GM19043 (cell line): Measurements from ENCODE around the gene VAV1.

Source experiments
- ATAC-seq: cut with Tn5 transposase; IDR thresholded peaks from one replicate; pipeline ENCODE4 v1.9.1; 2021; ENCODE audit warnings: low read depth; ENCODE audit not compliant: unreplicated experiment

The VAV1 gene

DNA sequence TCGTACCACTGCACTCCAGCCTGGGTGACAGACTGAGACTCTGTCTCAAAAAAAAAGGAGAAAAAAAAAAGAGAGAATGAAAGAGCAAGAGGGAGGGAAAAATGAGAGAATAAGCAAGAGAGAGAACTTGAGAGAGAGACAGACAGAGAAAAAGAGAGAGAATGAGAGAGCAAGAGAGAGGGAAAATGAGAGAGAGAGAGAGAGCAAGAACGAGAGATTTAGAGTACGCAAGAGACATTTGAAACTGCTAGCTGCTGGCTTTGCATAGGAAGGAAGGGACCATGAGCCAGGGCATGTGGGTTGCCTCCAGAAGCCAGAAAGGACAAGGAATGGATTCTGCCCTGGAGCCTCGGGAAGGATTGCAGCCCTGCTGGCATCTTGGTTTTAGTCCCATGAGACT, 105.3 kb downstream of the VAV1 start:
- no peak for ATAC-seq

GRCh38 chr19:6886277-6886897, 113.9 kb downstream of the VAV1 start:
- no peak for ATAC-seq

DNA sequence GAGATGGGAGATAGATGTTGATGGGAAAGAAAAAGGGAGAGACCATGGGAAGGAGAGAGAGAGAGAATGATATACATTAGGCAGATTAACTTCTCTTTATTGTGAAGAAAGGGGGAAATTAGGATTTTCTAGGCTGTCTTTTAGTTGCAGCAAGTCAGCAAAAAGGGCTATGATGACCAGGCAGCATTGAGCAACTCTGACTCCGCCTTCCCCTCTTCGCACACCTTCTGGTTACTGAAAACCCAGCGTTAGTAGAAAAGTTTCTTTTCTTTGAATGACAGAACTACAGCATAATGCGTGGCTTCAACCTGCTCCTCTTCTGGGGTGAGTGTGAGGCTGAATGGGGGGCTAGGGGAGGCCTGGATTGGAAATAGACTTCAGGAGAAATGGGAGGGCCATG, 114.8 kb downstream of the VAV1 start, which contains the start of gene ADGRE1:
Gene ADGRE1, plus strand, starts transcription at position 264 of the 400 bp plus-strand sequence. Its CDS starts 30 bp downstream, at position 294.
- no peak for ATAC-seq

DNA sequence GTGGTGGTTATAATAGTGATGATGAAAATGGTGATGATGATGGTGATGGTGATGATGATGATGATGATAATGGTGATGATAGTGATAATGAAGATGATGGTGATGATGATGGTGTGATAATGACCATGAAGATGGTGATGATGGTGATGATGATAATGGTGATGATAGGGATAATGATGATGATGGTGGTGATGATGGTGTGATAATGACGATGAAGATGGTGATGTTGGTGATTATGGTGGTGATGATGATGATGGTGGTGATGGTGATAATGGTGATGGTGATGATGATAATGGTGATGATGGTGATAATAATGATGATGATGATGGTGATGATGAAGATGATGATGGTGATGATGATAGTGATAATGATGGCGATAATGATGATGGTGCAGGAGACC, 116.5 kb downstream of the VAV1 start:
- no peak for ATAC-seq

- no peak for ATAC-seq
These were observed 117.9 kb downstream of the VAV1 start for GRCh38 chr19:6890401-6890913.

DNA sequence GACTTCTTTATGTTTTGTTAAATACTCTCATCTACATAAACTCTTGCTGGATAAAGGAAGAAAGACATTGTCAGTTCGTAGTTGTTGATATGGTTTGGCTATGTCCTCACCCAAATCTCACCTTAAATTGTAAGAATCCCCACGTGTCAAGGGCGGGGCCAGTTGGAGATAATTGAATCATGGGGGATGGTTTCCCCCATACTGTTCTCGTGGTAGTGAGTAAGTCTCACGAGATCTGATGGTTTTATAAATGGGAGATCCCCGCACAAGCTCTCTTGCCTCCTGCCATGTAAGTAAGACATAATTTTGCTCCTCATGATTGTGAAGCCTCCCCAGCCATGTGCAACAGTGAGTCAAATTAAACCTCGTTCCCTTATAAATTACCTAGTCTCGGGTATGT, 118.4 kb downstream of the VAV1 start:
- no peak for ATAC-seq

- ATAC-seq, result no peak
These were observed 119.4 kb downstream of the VAV1 start for GRCh38 chr19:6891761-6892385.

- no peak for ATAC-seq
These were observed 121.8 kb downstream of the VAV1 start for GRCh38 chr19:6894313-6894712.

- no peak for ATAC-seq
These were observed 130.9 kb downstream of the VAV1 start for GRCh38 chr19:6903446-6903845.

GRCh38 chr19:6906559-6907060, 134.1 kb downstream of the VAV1 start:
- ATAC-seq, result no peak
